Spleen (tissue), 7 donors: ENCODE data around the gene RTL1.

Source experiments
- CTCF ChIP-seq, 11 experiments: fragments of 200-600 bp in 7 of 11; fragments of 450-650 bp in 4 of 11; sonication (generic) in 4 of 11; IDR thresholded peaks in 8 of 11; conservative IDR thresholded peaks in 3 of 11; 1 replicate in 7 of 11; 2 replicates in 4 of 11; pipeline versions ENCODE4 v1.4.0 to v1.8.0; 2016 to 2021; ENCODE audit warnings: antibody characterized with exemption in 11 of 11, inconsistent platforms in 4 of 11, mild to moderate bottlenecking in 1 of 11
- POLR2A ChIP-seq, 3 donors: fragments of 450-650 bp; IDR thresholded peaks; one replicate each; pipeline ENCODE4 v1.5.1; 2017; ENCODE audit warnings: antibody characterized with exemption in 3 of 3, mild to moderate bottlenecking in 1 of 3
- POLR2AphosphoS5 ChIP-seq, 3 donors: sonication (generic); formaldehyde crosslinking; IDR thresholded peaks; one replicate each; pipeline ENCODE4 v1.5.1; 2017; ENCODE audit warnings: antibody characterized with exemption in 3 of 3
- donor health status: DM: no; HTN: no; CAD: no; lungs with moderate emphysema.
- donor health status: DM: no; HTN: no; CAD: no.
- donor health status: DM: no; HTN: no; CAD: no.

- TF ChIP-seq CTCF (IDR thresholded peaks at IDR 0.05 in 8 of 11, conservative IDR thresholded peaks at IDR 0.05 in 3 of 11) = no peak
- no peak for TF ChIP-seq POLR2A (IDR thresholded peaks at IDR 0.05)
- TF ChIP-seq POLR2AphosphoS5 (IDR thresholded peaks at IDR 0.05) = no peak
Observed at GRCh38 chr14:100878271-100879146, 25.0 kb downstream of the RTL1 start.
